Adrenal gland (tissue), 5 donors: ENCODE results near the gene AP4B1.
A peak's percentile ranks its signal among the peaks of the same experiment; 100 is the strongest.

Experiments
- POLR2A ChIP-seq, 2 donors: fragments of 450-650 bp; IDR thresholded peaks; one replicate each; pipeline ENCODE4 v1.6.1; 2017; ENCODE audit warnings: antibody characterized with exemption in 2 of 2, mild to moderate bottlenecking in 2 of 2, moderate library complexity in 1 of 2
- TF ChIP-seq, protein P1 (sequence below), 6 experiments: fragments of 450-650 bp in 4 of 6; fragments of 200-600 bp in 2 of 6; sonication (generic) in 1 of 6; IDR thresholded peaks; 1 replicate in 5 of 6; 2 replicates in 1 of 6; pipeline versions ENCODE4 v1.5.1 to v1.8.0; 2016 to 2021; ENCODE audit warnings: antibody characterized with exemption in 6 of 6, mild to moderate bottlenecking in 2 of 6, moderate library complexity in 1 of 6
- donor health status: DM: no; HTN: no; CAD: no.

DNA sequence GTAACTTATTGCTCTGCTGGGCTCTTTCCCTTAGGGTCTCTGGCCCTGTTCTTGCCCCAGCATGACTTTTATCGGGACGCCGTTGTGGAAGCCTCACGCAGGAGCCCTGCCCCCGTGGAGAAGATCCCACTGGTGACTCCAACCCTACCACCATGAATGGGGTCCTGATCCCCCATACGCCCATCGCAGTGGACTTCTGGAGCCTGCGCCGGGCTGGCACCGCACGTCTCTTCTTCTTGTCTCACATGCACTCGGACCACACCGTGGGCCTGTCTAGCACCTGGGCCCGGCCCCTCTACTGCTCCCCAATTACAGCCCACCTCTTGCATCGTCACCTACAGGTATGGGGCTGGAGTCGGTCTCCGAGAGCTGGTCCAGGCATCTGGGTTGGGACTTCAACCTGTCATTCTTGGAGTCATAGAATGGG lies 849 bp upstream of the AP4B1 start:
- TF ChIP-seq, protein P1, sequence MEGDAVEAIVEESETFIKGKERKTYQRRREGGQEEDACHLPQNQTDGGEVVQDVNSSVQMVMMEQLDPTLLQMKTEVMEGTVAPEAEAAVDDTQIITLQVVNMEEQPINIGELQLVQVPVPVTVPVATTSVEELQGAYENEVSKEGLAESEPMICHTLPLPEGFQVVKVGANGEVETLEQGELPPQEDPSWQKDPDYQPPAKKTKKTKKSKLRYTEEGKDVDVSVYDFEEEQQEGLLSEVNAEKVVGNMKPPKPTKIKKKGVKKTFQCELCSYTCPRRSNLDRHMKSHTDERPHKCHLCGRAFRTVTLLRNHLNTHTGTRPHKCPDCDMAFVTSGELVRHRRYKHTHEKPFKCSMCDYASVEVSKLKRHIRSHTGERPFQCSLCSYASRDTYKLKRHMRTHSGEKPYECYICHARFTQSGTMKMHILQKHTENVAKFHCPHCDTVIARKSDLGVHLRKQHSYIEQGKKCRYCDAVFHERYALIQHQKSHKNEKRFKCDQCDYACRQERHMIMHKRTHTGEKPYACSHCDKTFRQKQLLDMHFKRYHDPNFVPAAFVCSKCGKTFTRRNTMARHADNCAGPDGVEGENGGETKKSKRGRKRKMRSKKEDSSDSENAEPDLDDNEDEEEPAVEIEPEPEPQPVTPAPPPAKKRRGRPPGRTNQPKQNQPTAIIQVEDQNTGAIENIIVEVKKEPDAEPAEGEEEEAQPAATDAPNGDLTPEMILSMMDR (IDR thresholded peaks at IDR 0.05), result peak in 1 of 6 experiments; percentile 8
- TF ChIP-seq POLR2A (IDR thresholded peaks at IDR 0.05), result no peak
